Posterior cingulate gyrus (tissue), 11 donors: ENCODE data around the gene CTRB2.
A peak's percentile ranks its signal among the peaks of the same experiment; 100 is the strongest.

Experiments
- DNase-seq, 10 donors: peaks; one replicate each; pipeline versions ENCODE4 v3.0.0 to v3.0.0-alpha.2; 2020 to 2021; ENCODE audit warnings: mixed read lengths in 3 of 10
- intact Hi-C: fragments of 100-400 bp; cut with DNase I; formaldehyde crosslinking; loops from one replicate; pipeline ENCODE4 v1.15.1; 2023

Gene CTRB2

DNA sequence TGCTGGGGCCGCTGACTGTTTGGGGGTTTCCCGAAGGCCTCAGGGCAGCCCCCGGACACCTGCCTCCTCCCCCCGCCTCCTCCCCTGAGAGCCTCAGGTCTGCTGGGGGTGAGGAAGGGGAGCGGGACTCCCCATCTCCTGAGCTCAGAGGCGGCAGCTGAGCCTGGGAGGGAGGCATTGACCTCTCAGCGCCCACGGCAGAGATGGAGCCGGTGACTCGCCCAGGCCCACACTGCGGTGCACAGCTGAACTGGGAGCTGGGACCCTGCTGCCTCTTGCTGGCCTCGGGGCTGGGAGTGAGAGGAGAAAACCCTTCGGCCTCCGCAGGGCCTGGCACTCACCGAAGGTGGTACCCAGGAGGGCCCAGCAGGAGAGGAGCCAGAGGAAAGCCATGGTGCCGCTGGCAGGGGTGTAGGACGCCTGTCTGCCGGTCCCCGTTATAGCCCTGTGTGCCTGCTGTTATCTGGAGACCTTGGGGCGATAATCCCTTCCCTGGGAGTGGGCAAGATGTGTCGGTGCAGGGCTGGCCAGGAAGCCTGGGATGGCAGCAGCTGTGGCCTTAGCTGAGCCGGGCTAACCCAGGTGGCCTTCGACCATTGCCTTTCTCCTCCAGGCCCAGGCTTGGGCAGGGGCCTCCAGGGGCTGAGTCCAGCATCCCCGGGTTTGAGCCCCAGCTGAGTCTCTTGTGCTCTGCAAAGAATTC, at the start of gene CTRB2:
Gene CTRB2, minus strand, starts transcription at position 413 of the 703 bp plus-strand sequence. Its CDS starts 20 bp downstream, at position 393.
- intact Hi-C loops, result loop anchor here (2.0 kb wide), 1 partner anchor 18 kb away; no protein-coding TSS in a partner anchor
- DNase-seq, result peak in 4 of 10 donors; percentile 23 to 80 (median 67)

DNA sequence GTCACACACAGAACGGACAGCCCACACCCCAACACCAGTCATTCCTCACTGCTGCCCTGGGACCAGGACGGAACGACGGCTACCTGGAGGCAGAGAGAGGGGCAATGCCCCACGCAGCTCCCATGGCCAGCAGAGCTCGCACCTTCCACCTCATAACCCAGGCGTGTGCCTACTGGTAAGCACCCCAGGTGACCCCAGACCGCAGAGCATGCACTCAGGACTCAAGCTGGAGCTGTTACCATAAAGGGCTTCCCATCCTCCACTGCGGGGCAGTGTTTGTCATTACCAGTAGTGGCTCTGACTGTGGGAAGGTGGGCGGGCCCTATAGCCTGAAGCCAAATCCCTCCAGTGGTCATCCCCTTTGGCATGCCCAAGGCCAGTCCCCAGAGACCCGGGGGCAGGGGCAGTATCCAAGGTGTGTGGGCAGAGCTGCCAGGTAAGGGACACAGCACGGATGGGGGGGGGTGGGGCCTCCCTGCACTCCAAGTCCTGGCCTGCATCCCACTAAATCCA, 49.2 kb upstream of the CTRB2 start:
- DNase-seq, result peak in 2 of 10 donors; percentile 26 to 77
- intact Hi-C loops, result no loop called here

DNA sequence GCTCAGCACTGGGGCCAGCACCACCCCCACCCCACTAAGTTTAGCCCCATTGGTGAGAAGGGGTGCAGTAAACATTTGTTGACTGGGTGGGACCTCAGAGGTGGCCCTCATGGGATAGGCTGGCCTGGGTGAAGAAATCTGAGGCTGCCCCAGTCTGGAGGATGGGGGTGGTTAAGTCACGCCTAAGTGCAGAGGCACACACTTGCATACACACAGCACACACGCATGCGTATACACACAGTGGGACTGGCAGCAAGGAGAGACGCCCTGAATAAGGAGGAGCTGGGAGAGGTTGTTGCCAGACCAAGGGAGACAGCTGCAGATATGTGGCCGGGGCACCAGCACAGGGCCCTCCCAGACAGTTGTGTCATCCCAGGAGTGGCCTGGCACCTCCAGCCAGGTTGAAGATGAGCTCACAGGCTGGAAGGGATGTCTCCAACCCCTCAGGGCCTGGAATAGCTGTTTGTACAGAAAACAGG, 47.4 kb upstream of the CTRB2 start:
- intact Hi-C loops, result no loop called here
- peak in 1 of 10 donors; percentile 19 for DNase-seq

DNA sequence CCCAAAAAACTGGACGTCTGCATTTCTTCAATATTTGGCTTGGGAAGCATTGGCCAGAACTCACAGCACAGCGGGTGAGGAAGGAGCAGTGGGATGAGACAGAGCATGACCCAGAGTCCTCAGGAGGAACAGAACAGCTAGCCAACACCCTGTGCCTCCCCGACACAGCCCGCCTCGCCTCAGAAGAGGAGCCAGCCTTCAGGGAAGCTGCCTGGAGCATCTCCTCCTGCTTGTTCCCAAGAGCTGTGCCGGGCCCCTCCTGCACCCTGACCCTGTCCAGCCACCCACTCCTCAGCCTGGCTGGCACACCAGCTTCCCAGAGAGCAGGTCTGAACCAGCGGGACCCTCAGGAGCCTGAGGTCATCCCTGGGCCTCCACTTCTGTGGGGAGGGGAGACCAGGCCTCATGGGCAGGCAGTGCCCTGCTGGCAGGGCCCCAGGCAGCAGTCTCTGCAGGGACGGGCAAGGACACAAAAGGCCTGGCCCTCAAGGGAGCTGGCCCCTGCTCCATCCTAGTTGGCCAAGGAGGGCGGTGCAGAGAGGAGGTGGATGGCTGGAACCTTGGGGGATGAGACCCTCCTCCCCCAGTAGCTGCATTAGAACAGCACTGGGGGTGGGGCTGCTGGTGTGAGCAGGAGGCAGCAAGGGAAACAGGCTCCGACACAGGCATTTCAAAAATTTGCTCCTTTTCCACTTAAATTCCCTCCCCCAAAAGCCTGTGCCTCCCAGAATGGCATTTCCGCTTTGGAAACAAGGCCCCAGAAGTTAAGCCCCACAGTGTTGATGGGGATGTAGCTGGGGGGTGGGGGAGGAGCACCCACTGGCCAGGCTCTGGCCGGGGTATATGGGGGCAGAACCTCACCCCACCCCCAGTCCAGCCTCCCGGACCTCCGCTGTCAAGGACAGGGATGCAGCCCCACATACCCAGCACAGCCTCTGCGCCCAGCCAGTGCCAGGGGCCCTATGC, 46.3 kb upstream of the CTRB2 start:
- peak in 2 of 10 donors; percentile 86 to 89 for DNase-seq
- intact Hi-C loops, result no loop called here

DNA sequence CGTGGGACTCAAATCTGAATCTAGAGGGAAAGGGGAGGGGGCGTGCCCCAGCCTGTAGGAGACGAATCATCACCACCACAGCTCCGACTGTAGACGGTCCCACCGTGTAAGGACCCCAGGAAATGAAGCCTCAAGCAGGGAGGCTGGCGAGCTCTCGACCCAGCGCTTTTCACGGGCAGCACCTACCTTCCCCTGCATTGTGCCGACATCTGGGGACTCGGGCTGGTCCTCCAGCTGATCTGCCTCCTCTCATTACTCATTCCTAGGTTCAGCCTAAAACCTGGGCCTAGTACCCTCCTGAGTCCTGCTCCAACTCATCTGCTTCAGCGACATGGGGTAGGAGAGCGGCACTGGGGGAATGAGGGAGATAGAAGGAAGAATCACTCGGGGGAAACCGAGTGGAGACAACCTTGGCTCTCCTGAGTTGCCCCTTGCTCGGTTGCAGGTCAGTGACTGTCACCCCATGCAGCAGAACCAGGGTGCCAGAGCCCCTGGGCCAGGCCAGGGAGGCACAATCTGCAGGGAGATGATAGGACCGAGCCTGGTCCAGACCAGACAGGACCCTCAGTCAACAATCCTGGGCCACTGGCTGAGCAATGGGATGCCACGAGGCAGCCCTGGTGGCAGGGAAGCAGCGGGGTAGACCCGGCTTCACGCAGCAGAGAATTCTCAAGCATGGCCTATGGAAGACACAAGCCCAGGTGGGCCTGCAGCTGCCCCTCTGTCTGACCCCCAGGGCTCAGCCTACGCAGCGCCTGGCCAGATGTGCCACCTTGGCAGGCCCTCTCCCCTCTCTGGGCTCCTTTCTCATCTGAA, 45.3 kb upstream of the CTRB2 start:
- intact Hi-C loops, result no loop called here
- peak in 2 of 10 donors; percentile 65 to 81 for DNase-seq

DNA sequence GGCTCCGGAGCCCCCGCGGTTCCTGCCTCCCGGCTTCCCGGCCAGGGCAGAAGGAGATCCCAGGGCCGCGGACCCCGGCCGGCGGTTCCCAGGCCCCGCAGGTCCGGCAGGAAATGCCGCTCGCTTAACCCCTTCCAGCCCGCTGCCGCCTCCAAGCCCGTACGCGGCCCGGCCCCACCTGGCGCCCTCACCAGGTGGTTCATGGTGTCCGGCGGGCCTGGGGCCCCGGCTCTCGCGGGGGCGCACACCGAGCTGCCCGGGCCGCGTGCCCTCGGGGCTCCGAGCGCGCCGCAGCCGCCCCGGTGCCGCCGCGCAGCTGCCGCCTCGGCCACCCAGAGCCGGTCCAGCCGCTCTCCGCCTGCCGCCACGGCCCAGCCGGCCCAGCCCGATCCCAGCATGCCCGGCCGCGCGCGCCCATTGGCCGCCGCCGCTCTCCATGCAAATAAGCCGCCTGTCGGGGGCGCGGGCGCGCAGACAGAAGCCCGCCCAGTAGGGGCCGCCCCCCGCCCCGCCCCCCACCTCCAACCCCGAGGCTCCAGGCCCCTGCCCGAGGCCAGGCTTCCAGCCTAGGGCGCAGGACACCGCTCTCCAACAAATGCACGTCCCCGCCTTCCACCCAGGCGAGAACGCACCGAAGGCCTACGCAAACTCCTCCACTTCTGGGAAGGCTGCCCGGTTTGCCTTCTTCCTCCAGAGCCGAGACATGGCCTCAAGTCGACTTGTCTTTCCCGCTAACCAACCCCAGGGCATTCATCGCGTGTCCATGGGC, 44.5 kb upstream of the CTRB2 start, which contains the start of gene BCAR1:
Gene BCAR1, minus strand, starts transcription at position 345 of the 769 bp plus-strand sequence. Its CDS starts 142 bp downstream, at position 203.
- peak; percentile 73 to 98 (median 86) for DNase-seq
- intact Hi-C loops, result no loop called here

DNA sequence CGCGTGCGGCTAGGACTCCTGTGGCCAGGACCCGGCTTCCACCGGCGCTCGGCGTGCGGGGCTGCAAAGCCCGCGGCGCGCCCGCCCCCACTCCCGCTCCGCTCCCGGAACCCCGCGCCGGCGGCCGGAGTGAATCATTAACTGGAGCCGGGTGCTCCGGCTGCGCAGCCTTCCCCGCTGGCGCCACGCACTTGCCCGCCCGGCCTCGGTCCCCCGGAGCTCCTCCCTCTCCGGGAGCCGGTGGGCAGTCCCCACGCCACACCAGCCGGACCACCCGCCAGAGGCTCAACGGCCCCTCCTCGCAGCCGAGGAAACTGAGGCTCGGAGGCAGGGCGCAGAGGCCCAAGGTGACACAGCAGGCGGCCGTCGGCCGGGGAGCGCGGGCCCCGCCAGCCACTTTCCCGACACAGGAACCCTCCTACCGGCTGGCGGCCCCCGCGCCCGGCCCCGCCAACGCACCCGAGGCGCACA, 43.9 kb upstream of the CTRB2 start:
- DNase-seq, result peak in 2 of 10 donors; percentile 86 to 89
- intact Hi-C loops, result no loop called here

DNA sequence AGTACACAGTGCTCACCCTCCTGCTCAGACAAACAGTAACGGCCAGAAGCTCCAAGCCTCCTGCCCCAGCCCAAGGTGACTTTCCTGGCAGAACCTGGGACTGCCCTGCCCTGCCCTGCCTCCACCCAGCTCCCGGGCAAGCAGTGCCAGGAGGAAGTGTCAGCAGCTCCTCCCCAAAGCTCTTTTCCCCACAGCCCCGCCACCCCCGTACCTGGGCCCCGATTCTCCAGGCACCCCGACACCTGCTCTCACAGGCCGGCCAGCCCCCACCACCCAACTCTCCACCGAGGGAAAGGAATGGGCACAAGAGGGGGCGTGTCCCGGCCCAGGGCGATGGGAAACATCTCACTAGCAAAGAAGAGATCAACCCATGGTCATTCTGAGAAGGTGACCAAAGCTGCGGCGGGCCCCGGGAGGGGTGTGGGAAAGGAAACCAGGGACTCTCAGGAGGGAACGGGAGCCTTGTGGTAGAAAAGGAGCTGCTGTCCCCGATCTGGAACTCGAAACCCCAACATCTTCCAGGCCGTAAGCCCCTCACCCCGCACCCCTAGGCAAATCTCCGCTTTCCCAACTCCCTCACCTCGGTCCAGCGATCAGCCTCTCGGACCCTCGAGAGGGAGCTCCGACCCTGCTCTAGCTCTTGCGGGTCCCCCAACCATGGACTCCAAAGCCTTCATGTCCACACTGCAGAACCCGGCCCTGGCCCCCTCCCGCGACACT, 43.3 kb upstream of the CTRB2 start:
- intact Hi-C loops, result no loop called here
- peak in 2 of 10 donors; percentile 73 to 80 for DNase-seq

DNA sequence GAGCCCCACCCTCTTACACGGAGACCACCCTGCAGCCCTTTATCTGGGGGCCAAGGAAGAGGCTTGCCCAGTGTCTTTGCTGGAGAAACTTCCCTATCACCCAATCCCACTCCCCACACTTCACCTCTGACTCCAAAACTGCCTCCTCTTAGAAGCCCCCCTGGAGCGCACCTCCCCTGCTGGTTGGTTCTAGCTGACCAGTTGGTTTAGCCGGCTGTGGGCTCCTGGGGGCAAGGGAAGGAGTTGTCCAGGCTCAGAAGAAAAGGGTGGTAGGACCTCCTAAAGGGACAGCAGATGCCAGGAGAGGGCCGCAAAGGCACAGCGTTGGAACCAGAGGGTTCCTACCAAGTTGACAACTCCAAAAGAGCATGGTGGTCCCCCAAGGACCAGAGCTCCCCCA, 42.5 kb upstream of the CTRB2 start:
- intact Hi-C loops, result no loop called here
- peak in 1 of 10 donors; percentile 62 for DNase-seq

DNA sequence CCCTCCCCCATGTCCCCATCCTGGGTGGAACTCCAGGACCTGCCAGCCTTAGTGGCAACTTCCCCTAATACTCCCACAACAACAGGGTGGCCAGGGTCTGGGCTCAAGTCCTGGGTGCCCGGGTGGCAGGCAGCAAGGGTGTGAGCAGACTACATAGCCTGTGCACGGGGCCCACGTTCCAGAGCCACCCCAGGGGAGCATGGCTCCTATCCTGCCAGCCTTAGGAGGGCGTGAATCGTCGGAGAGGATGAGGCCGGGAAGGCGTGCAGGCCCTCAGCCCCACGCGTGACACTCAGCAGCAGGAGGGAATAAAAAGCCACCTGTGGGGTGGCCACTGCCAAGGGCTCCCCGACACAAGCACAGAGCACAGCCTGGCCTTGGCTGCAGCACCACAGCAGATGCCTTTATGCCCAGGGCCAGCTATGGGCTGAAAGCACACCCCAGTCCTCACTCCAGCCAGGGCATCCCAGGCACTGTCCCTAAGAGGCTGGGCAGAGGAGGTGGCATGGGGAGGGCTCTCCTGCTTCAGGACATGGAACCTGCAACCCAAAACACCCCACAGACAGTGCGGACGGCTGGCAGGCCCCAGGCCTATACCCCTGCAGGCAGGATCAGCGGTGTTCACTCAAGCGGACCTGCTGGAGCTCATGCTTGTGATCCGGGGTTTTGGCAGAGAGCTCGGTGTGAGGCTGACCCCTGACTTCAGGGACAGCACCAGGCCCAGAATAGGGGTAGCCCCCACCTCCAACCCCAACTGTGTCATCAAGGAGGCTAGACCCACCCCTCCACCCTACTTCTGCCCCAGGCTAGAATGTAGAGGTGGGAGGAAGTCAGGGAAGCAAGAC, 41.8 kb upstream of the CTRB2 start:
- intact Hi-C loops, result no loop called here
- DNase-seq, result peak in 1 of 10 donors; percentile 85

DNA sequence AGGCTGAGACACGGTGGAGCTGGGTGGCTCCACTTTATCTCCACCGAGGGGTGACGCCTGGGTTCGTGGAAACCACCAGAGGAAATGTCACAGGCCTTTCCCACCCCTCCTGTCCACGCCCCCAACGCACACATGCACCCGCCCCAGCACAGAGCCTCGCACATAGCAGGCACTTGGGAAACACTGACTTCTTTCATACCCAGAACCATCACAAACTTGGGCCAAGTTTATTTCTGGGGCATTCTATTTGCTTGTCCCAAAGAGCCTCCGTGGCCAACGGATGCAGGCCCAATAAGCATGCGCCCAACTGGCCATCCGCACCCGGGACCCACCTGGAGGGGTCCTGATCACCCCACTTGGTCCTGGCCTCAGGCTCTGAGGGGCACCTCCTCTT, 41.2 kb upstream of the CTRB2 start:
- intact Hi-C loops, result no loop called here
- peak in 4 of 10 donors; percentile 58 to 93 (median 76) for DNase-seq

DNA sequence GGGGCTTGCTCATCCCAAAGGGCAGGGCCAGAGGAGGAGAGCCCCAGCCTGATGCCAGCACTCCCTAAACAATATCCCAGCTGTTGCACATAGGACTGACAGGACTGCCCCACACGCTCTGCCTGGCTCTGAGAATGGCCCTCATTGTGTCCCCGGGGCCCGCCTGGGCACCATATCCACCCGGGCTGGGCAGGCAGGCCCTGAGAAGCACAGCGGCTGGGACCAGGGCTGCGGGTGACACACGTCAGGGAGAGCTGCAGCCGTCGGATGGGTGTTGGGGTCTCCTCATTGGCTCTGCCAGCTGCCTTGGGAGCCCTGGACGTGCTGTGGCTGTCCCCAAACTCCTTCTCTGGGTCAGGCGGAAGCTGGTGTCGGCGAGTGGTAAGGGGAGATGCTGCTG, 40.3 kb upstream of the CTRB2 start:
- intact Hi-C loops, result no loop called here
- DNase-seq, result peak; percentile 65 to 98 (median 80)

DNA sequence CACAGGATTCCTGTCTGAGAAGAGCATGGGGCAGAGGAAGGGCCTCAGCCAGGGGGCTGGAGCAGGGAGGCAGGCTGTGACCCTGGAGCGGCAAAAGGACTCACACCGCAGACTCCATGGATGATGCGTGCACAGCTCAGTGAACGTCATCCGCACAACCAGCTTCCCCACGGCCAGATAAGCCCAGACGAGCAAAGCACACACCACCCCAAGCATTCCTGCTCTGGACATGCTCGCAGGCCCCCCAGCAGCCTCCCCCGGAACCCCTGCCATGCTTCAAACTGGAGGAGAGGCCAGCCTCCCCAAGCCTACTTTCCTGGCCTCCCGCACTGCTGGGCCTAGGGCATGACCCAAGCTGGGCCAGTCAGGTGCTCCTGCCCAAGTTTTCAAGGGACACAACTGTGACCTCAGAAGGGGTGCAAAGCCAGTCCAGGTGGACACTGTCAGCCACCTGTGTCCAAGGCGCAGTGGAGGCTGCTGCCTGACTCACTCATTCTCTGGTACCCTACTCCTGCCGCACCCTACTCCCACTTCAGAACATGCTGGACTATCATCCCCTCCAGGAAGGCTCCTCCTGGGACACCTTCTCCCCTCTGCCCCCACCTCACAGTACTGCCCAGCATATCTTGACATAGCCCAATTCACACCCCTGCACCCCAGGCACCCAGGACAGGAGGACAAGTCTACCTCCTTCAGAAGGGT, 39.7 kb upstream of the CTRB2 start:
- intact Hi-C loops, result no loop called here
- DNase-seq, result peak in 2 of 10 donors; percentile 23 to 81

DNA sequence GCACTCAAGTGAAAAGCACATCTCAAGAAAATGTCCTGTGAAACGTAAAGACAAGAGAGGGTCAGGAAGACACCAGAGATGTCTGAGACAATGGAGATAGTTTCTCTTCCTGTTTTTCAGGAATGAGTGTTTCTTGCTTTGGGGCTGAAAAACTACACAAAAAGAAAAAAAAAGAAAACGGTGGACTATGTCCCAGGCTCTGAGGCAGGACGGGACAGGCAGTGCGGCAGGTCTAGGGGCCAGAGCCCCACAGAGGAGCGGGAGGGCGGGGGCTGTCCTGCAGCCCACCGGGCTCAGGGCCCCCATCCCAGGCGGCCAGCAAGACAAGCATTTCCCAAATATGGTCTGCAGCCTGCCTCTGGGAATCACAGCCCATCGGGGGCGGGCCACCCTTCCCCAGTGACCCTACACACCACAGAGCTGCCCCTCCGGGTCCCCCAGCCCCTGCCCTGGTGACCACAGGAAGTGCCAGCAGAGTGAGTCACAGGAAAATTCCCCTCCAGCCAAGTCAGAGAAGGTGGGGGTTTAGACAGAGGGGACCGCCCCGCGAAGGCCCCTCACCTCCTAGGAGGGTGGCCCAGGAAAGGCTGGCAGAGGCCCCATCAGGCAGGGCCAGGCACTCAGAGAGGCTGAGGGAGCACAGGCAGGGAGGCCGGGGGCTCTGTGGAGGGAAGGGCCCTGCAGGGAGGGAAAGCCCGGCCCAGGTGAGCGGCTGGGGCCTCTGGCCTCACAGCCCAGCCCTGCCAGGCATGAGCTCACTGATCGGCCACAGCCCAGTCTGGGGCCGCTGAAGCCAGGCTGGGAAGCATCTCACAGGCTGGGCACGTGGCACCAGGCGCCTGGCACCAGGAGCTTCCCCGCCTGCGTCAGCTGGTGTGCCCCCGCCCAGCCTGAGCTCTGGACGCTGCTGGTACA, 38.1 kb upstream of the CTRB2 start:
- intact Hi-C loops, result no loop called here
- DNase-seq, result peak; percentile 92 to 100 (median 96)

DNA sequence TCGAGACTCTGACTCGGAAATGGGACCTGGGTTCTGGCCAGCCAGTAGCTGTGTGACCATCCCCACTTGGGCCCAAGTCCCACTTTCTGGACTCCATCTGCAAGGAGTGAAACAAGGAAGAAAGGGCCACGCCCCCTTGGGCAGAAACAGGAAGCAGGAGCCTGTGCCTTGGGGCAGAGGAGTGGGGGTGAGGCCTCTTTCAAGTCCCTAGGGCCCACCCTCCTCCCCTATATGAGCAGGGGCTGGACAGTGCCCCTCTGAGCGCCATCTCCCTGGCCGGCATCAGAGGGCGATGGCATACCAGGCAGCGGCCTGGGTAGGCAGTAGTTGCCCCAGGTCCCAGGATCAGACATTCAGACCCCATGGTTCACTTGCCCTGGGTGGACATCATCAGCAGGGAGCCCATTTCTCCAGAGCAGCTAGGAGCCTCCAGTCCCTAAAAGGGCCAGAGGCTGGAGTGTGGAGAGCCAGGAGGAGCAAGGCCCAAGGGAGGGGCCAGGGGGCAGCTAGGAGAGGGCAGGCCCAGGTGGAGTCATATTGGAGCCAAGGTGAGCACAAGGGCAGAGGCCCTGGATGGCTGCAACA, 37.4 kb upstream of the CTRB2 start:
- intact Hi-C loops, result no loop called here
- DNase-seq, result peak in 1 of 10 donors; percentile 30
